Peyer's patch (tissue), 4 donors: Measurements from ENCODE around the gene SCN2A.

Source experiments
- CTCF ChIP-seq, 6 experiments: fragments of 450-650 bp in 4 of 6; fragments of 200-600 bp in 2 of 6; sonication (generic) in 1 of 6; IDR thresholded peaks; one replicate each; pipeline ENCODE4 v1.5.1; 2017 to 2019; ENCODE audit warnings: antibody characterized with exemption in 6 of 6, mild to moderate bottlenecking in 3 of 6, moderate library complexity in 1 of 6
- POLR2A ChIP-seq, 2 donors: fragments of 450-650 bp; IDR thresholded peaks; one replicate each; pipeline ENCODE4 v1.5.1; 2017; ENCODE audit warnings: antibody characterized with exemption in 2 of 2, mild to moderate bottlenecking in 2 of 2, moderate library complexity in 2 of 2

GRCh38 chr2:165357758-165358157 is 118.5 kb downstream of the SCN2A start:
- TF ChIP-seq CTCF (IDR thresholded peaks at IDR 0.05) (no peak), POLR2A (IDR thresholded peaks at IDR 0.05) (no peak)
